GM18507 (cell line): ENCODE data around the gene ORM2.

Experiments used
- DNase-seq: peaks from one replicate; pipeline ENCODE4 v3.0.0; 2011; ENCODE audit warnings: low read depth; ENCODE audit not compliant: insufficient read length; ENCODE audit errors: extremely low spot score
- FAIRE-seq: peaks from 2 replicates; lab custom pipeline; 2011; peaks lifted over from hg19 to GRCh38; lab: Jason Lieb, UNC

ORM2 gene

GRCh38 chr9:114343471-114344187 lies 14.0 kb downstream of the ORM2 start:
- FAIRE-seq (no peak), DNase-seq (no peak)

- FAIRE-seq (no peak), DNase-seq (no peak)
Observed at GRCh38 chr9:114344188-114344566, 14.5 kb downstream of the ORM2 start.

GRCh38 chr9:114344692-114345091 lies 15.0 kb downstream of the ORM2 start:
- no peak for DNase-seq
- no peak for FAIRE-seq

GRCh38 chr9:114345493-114346065 lies 15.9 kb downstream of the ORM2 start:
- DNase-seq (no peak), FAIRE-seq (no peak)

- FAIRE-seq (no peak), DNase-seq (no peak)
Observed at GRCh38 chr9:114346146-114346545, 16.5 kb downstream of the ORM2 start.

- FAIRE-seq, result no peak
- no peak for DNase-seq
Observed at GRCh38 chr9:114347675-114348074, 18.0 kb downstream of the ORM2 start.

- FAIRE-seq (no peak), DNase-seq (no peak)
Observed at GRCh38 chr9:114348261-114348905, 18.7 kb downstream of the ORM2 start.

GRCh38 chr9:114348906-114349482 lies 19.3 kb downstream of the ORM2 start:
- FAIRE-seq, result peak; percentile 96
- peak; percentile 71 for DNase-seq

GRCh38 chr9:114349713-114350480 lies 20.2 kb downstream of the ORM2 start:
- no peak for FAIRE-seq
- no peak for DNase-seq

- FAIRE-seq (no peak), DNase-seq (no peak)
Observed at GRCh38 chr9:114350636-114351401, 21.1 kb downstream of the ORM2 start.

- FAIRE-seq, result no peak
Observed at GRCh38 chr9:114351932-114352331, 22.3 kb downstream of the ORM2 start.

GRCh38 chr9:114355821-114356220 lies 26.2 kb downstream of the ORM2 start:
- DNase-seq (no peak), FAIRE-seq (no peak)

More at GRCh38 chr9:114351932-114352331, 22.3 kb downstream of the ORM2 start:
- DNase-seq, result no peak

- FAIRE-seq (no peak), DNase-seq (no peak)
Observed at GRCh38 chr9:114356792-114357191, 27.1 kb downstream of the ORM2 start.

GRCh38 chr9:114357360-114357759 lies 27.7 kb downstream of the ORM2 start:
- no peak for FAIRE-seq

GRCh38 chr9:114357911-114358328 lies 28.3 kb downstream of the ORM2 start:
- no peak for DNase-seq
- no peak for FAIRE-seq

More at GRCh38 chr9:114357360-114357759, 27.7 kb downstream of the ORM2 start:
- no peak for DNase-seq

- DNase-seq (no peak), FAIRE-seq (no peak)
Observed at GRCh38 chr9:114359801-114360200, 30.1 kb downstream of the ORM2 start.

GRCh38 chr9:114361542-114361941 lies 31.9 kb downstream of the ORM2 start:
- FAIRE-seq (no peak), DNase-seq (no peak)

GRCh38 chr9:114362394-114362793 lies 32.7 kb downstream of the ORM2 start:
- FAIRE-seq (no peak), DNase-seq (no peak)

- no peak for FAIRE-seq
Observed at GRCh38 chr9:114363424-114363823, 33.8 kb downstream of the ORM2 start.

More at GRCh38 chr9:114363424-114363823, 33.8 kb downstream of the ORM2 start:
- DNase-seq, result no peak
